Endothelial cell of umbilical vein (primary cell): ENCODE data around the gene NEBL. TPM values are rescaled to one million over a fixed set of nuclear protein-coding genes. Genes with fewer than 3 reads are reported as not detected.

Experiments
- BruUV-seq: library from RNA; stranded (reverse); fragments of 400-500 nt; replicated peaks from 2 replicates; lab custom pipeline; 2021; lab: Mats Ljungman, UMichigan
- CTCF ChIA-PET: fragments of 300-600, 350-600 bp; sonication (Branson Sonifier 250); formaldehyde crosslinking; loops from one replicate; lab custom pipeline; 2021; ENCODE audit warnings: antibody characterized with exemption, inconsistent platforms; lab: Charles Lee
- POLR2A ChIA-PET: fragments of 300-600, 350-600 bp; sonication (Branson Sonifier 250); formaldehyde crosslinking; loops from one replicate; lab custom pipeline; 2021; ENCODE audit warnings: antibody characterized with exemption, inconsistent platforms; lab: Charles Lee
- DNase-seq: peaks from one replicate; pipeline ENCODE4 v3.0.0-alpha.2; 2011; ENCODE audit warnings: low read depth, low spot score
- FAIRE-seq: peaks from 2 replicates; lab custom pipeline; 2011; peaks lifted over from hg19 to GRCh38; lab: Jason Lieb, UNC
- H2AFZ ChIP-seq: 2 replicates; pipeline ENCODE4 v1.6.0; 2012; ENCODE audit warnings: low read depth, low read length, control low read depth, inconsistent platforms
- H3K27ac ChIP-seq: 2 replicates; pipeline ENCODE4 v1.5.1; 2011; ENCODE audit warnings: low read depth, mild to moderate bottlenecking, control low read depth, low read length, moderate library complexity; ENCODE audit not compliant: insufficient read depth
- H3K27me3 ChIP-seq, 2 experiments: 2 replicates each; pipeline versions ENCODE4 v1.6.0 to v1.6.1; 2011; ENCODE audit warnings: low read length in 2 of 2, mixed read lengths in 1 of 2; ENCODE audit not compliant: control insufficient read depth in 2 of 2, insufficient read depth in 2 of 2
- H3K36me3 ChIP-seq, 2 experiments: 2 replicates in 1 of 2; 3 replicates in 1 of 2; pipeline ENCODE4 v1.5.1; 2011; ENCODE audit warnings: low read length in 2 of 2, mild to moderate bottlenecking in 1 of 2, moderate library complexity in 1 of 2; ENCODE audit not compliant: control insufficient read depth in 2 of 2, insufficient read depth in 2 of 2; ENCODE audit errors: extremely low read depth in 1 of 2
- H3K4me1 ChIP-seq: 3 replicates; pipeline ENCODE4 v1.5.1; 2011; ENCODE audit warnings: mild to moderate bottlenecking, low read length; ENCODE audit not compliant: control insufficient read depth, insufficient read depth; ENCODE audit errors: extremely low read depth
- H3K4me2 ChIP-seq: 2 replicates; pipeline ENCODE4 v1.6.1; 2011; ENCODE audit warnings: low read length, control low read depth, mixed read lengths; ENCODE audit not compliant: insufficient read depth
- H3K4me3 ChIP-seq, 3 experiments: fragments of 200-600 bp in 1 of 3; sonication (generic), shearing (Covaris generic) in 1 of 3; replicated peaks in 1 of 3; 2 replicates each; pipeline ENCODE4 v1.5.1; 2011 to 2016; ENCODE audit warnings: control low read depth in 3 of 3, low read length in 3 of 3, mild to moderate bottlenecking in 2 of 3, inconsistent platforms in 1 of 3, low read depth in 1 of 3, moderate library complexity in 1 of 3; ENCODE audit not compliant: insufficient read depth in 1 of 3
- H3K79me2 ChIP-seq: 2 replicates; pipeline ENCODE4 v1.6.0; 2012; ENCODE audit warnings: low read length, inconsistent platforms; ENCODE audit not compliant: control insufficient read depth, insufficient read depth
- H3K9ac ChIP-seq: replicated peaks from 2 replicates; pipeline ENCODE3; 2011; ENCODE audit warnings: low read length, control low read depth; ENCODE audit not compliant: insufficient read depth; ENCODE audit errors: extremely low read depth
- H3K9me1 ChIP-seq: replicated peaks from 3 replicates; pipeline ENCODE4 v1.6.0; 2011; ENCODE audit warnings: mild to moderate bottlenecking, low read length; ENCODE audit not compliant: control insufficient read depth, insufficient read depth; ENCODE audit errors: extremely low read depth
- H3K9me3 ChIP-seq: replicated peaks from 2 replicates; pipeline ENCODE4 v1.5.1; 2012; ENCODE audit warnings: low read length, inconsistent platforms; ENCODE audit not compliant: control insufficient read depth, insufficient read depth
- H4K20me1 ChIP-seq: replicated peaks from 2 replicates; pipeline ENCODE3; 2011; ENCODE audit warnings: mild to moderate bottlenecking, low read length; ENCODE audit not compliant: control insufficient read depth, insufficient read depth; ENCODE audit errors: extremely low read depth
- CTCF ChIP-seq, 2 donors: IDR thresholded peaks; 1 replicate in 1 of 2; 2 replicates in 1 of 2; pipeline ENCODE4 v1.5.1; 2011; ENCODE audit warnings: low read length in 2 of 2, mild to moderate bottlenecking in 2 of 2, moderate library complexity in 2 of 2, control low read depth in 1 of 2, inconsistent platforms in 1 of 2, low read depth in 1 of 2; ENCODE audit not compliant: insufficient read depth in 1 of 2; ENCODE audit errors: extremely low read depth in 1 of 2
- EZH2 ChIP-seq: IDR thresholded peaks from 2 replicates; pipeline ENCODE4 v1.6.1; 2012; ENCODE audit warnings: borderline replicate concordance, low read depth, mild to moderate bottlenecking, moderate library complexity, low read length, inconsistent platforms; ENCODE audit not compliant: severe bottlenecking
- FOS ChIP-seq: IDR thresholded peaks from 2 replicates; pipeline ENCODE4 v1.6.1; 2011; ENCODE audit warnings: mild to moderate bottlenecking, low read length, moderate library complexity, borderline replicate concordance; ENCODE audit not compliant: insufficient read depth
- GATA2 ChIP-seq: IDR thresholded peaks from 2 replicates; pipeline ENCODE4 v1.7.0; 2011; ENCODE audit warnings: low read depth, mild to moderate bottlenecking, moderate library complexity, mixed read lengths, low read length; ENCODE audit not compliant: insufficient read length, insufficient read depth
- JUN ChIP-seq: IDR thresholded peaks from 2 replicates; pipeline ENCODE4 v1.6.1; 2011; ENCODE audit warnings: borderline replicate concordance, low read depth; ENCODE audit not compliant: insufficient read length, insufficient read depth
- MAX ChIP-seq: IDR thresholded peaks from 2 replicates; pipeline ENCODE4 v1.6.1; 2011; ENCODE audit not compliant: insufficient read depth, insufficient read length
- MYC ChIP-seq: IDR thresholded peaks from one replicate; pipeline ENCODE4 v1.6.1; 2011; ENCODE audit warnings: mild to moderate bottlenecking, low read depth, low read length
- POLR2A ChIP-seq: IDR thresholded peaks from 2 replicates; pipeline ENCODE4 v1.6.1; 2012; ENCODE audit warnings: low read depth, mild to moderate bottlenecking, control low read depth, low read length
- POLR2AphosphoS5 ChIP-seq: IDR thresholded peaks from 2 replicates; pipeline ENCODE4 v1.6.1; 2012; ENCODE audit warnings: low read depth, mild to moderate bottlenecking, control low read depth, low read length, moderate library complexity; ENCODE audit not compliant: insufficient read depth
- dilution Hi-C: fragments of 300-500 bp; cut with MboI; formaldehyde crosslinking; loops from one replicate; pipeline ENCODE4 v1.15.0; 2019; ENCODE audit warnings: low sequenced_read_pairs; ENCODE audit not compliant: extremely low pct_ligation_motif_present
- intact Hi-C: fragments of 100-400 bp; cut with micrococcal nuclease; formaldehyde crosslinking; loops from one replicate; pipeline ENCODE4 v1.10.0; 2022
- polyA plus RNA-seq, 4 experiments: library from polyadenylated mRNA; depleted of rRNA in 3 of 4; stranded (reverse) in 3 of 4; unstranded in 1 of 4; fragments of >200 nt; gene quantifications; 2 replicates each; pipeline versions ENCODE4 v1.2.1 to v1.2.3, GENCODE V29; 2011 to 2012; ENCODE audit warnings: missing spikeins in 1 of 4
- total RNA-seq: library from RNA; stranded (reverse); gene quantifications from 2 replicates; pipeline ENCODE4 v1.2.3, GENCODE V29; 2021

NEBL gene
- total and polyA plus RNA-seq, 2 donors (not counting 3 experiments of a cell fraction or from before 2014, with no cell fraction given): 0.17 to 0.66 TPM

DNA sequence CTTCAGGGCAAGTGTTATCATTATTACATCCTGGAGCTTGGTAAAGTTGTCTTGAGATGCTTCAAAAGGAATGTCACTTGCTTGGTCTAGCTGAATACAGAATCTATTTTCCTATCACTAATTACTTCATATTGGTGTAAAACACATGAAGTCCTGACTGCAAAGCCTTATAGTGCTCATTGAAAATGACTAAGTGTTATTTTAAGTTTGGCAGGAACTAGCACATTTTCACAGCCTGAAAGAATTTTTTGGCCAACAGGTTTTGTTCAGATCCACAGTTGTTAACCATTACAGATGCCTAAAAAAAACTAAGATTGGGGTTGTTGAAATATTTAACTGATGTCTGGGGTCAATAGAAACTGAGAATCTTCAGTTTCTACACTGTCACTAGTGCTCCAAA lies 149.3 kb downstream of the NEBL start:
- Histone ChIP-seq H3K27ac (no peak overlapping the region), H3K79me2 (no peaks in the 10 kb centered on the region), H3K36me3 (no peaks in the 10 kb centered on the region), H3K4me1 (no peaks in the 10 kb centered on the region), H3K4me3 (no peak overlapping the region), H3K9me1 (no peaks in the 10 kb centered on the region), H3K9me3 (peaks cover 2% of the 10 kb centered on the region), H3K4me2 (no peak overlapping the region), H2AFZ (no peak overlapping the region), H3K27me3 (no peaks in the 10 kb centered on the region), H3K9ac (no peak overlapping the region), H4K20me1 (no peaks in the 10 kb centered on the region)
- TF ChIP-seq MAX (no peak), CTCF (IDR thresholded peaks at IDR 0.05; ENCODE audit: extremely low read depth in 1 of 2, insufficient read depth in 1 of 2, low read depth in 1 of 2, low read length in 2 of 2) (no peak), GATA2 (no peak), POLR2A (no peak), POLR2AphosphoS5 (no peak), MYC (no peak)
- ChIA-PET POLR2A (no interaction called here), CTCF (no interaction called here)
- no TSS peak for BruUV-seq
- no peak for FAIRE-seq
- intact Hi-C loops (no loop called here), dilution Hi-C loops (no loop called here)
- no peak for DNase-seq

GRCh38 chr10:20746856-20747255 lies 150.3 kb downstream of the NEBL start:
- Histone ChIP-seq H3K4me2 (no peak overlapping the region), H3K36me3 (no peaks in the 10 kb centered on the region), H4K20me1 (no peaks in the 10 kb centered on the region), H3K9ac (no peak overlapping the region), H3K27ac (no peak overlapping the region), H3K9me1 (no peaks in the 10 kb centered on the region), H3K79me2 (no peaks in the 10 kb centered on the region), H3K4me1 (no peaks in the 10 kb centered on the region), H3K4me3 (no peak overlapping the region), H3K27me3 (no peaks in the 10 kb centered on the region), H2AFZ (no peak overlapping the region), H3K9me3 (peaks cover 2% of the 10 kb centered on the region)
- no peak for FAIRE-seq
- no TSS peak for BruUV-seq
- TF ChIP-seq POLR2A (no peak), CTCF (IDR thresholded peaks at IDR 0.05; ENCODE audit: extremely low read depth in 1 of 2, insufficient read depth in 1 of 2, low read depth in 1 of 2, low read length in 2 of 2) (no peak), MYC (no peak), JUN (no peak), GATA2 (no peak), MAX (no peak), EZH2 (no peak), FOS (no peak), POLR2AphosphoS5 (no peak)
- ChIA-PET POLR2A (no interaction called here), CTCF (no interaction called here)
- no peak for DNase-seq
- dilution Hi-C loops (no loop called here), intact Hi-C loops (no loop called here)
